Neural progenitor cell (in vitro differentiated cells): ENCODE data around the gene DIP2A. TPM values are rescaled to one million over a fixed set of nuclear protein-coding genes. Genes with fewer than 3 reads are reported as not detected.

Source experiments
- DNase-seq: peaks from one replicate; pipeline ENCODE4 v3.0.0-alpha.2; 2016; ENCODE audit warnings: low spot score
- H2AFZ ChIP-seq: fragments of 200-600 bp; sonication (generic); replicated peaks from 2 replicates; pipeline ENCODE4 v1.6.1; 2016; ENCODE audit warnings: antibody characterized with exemption
- H3F3A ChIP-seq: fragments of 200-600 bp; sonication (generic); 2 replicates; pipeline ENCODE4 v1.6.1; 2016; ENCODE audit warnings: antibody characterized with exemption, low read depth
- H3K27ac ChIP-seq: fragments of 200-600 bp; sonication (generic); 2 replicates; pipeline ENCODE4 v1.5.1; 2016; ENCODE audit warnings: mild to moderate bottlenecking
- H3K27me3 ChIP-seq: fragments of 200-600 bp; sonication (generic); 2 replicates; pipeline ENCODE4 v1.6.1; 2016; ENCODE audit warnings: mild to moderate bottlenecking, moderate library complexity
- H3K36me3 ChIP-seq: fragments of 200-600 bp; sonication (generic); 2 replicates; pipeline ENCODE4 v1.5.1; 2016
- H3K4me1 ChIP-seq: fragments of 200-600 bp; sonication (generic); 2 replicates; pipeline ENCODE4 v1.6.1; 2016; ENCODE audit warnings: mixed run types
- H3K4me2 ChIP-seq: fragments of 200-600 bp; sonication (generic); 2 replicates; pipeline ENCODE4 v1.6.1; 2016
- H3K4me3 ChIP-seq: fragments of 200-600 bp; sonication (generic); 2 replicates; pipeline ENCODE4 v1.5.1; 2016
- H3K79me2 ChIP-seq: fragments of 200-600 bp; sonication (generic); 2 replicates; pipeline ENCODE4 v1.6.1; 2016; ENCODE audit warnings: low read depth
- H3K9ac ChIP-seq: fragments of 200-600 bp; sonication (generic); 2 replicates; pipeline ENCODE4 v1.6.1; 2016
- H3K9me3 ChIP-seq: fragments of 200-600 bp; sonication (generic); 2 replicates; pipeline ENCODE4 v1.5.1; 2016; ENCODE audit warnings: low read depth
- H4K20me1 ChIP-seq: fragments of 200-600 bp; sonication (generic); 2 replicates; pipeline ENCODE4 v1.6.1; 2016; ENCODE audit warnings: low read depth
- H3K27ac Mint-ChIP-seq: 3 replicates; pipeline ENCODE4 v1.8.0; 2021; ENCODE audit warnings: mixed read lengths
- H3K27me3 Mint-ChIP-seq: 2 replicates; pipeline ENCODE4 v1.8.0; 2022; ENCODE audit warnings: low read depth, mild to moderate bottlenecking, inconsistent platforms, moderate library complexity, mixed read lengths; ENCODE audit not compliant: insufficient read depth
- H3K36me3 Mint-ChIP-seq: 3 replicates; pipeline ENCODE4 v1.8.0; 2021; ENCODE audit warnings: mixed read lengths
- H3K4me1 Mint-ChIP-seq: 3 replicates; pipeline ENCODE4 v1.8.0; 2021; ENCODE audit warnings: mixed read lengths
- H3K4me3 Mint-ChIP-seq: 3 replicates; pipeline ENCODE4 v1.8.0; 2021; ENCODE audit warnings: mild to moderate bottlenecking, moderate library complexity, mixed read lengths
- H3K9me3 Mint-ChIP-seq: 3 replicates; pipeline ENCODE4 v1.8.0; 2020; ENCODE audit warnings: mixed read lengths
- EZH2 ChIP-seq: fragments of 200-600 bp; sonication (generic); IDR thresholded peaks from 2 replicates; pipeline ENCODE4 v1.6.1; 2017; ENCODE audit warnings: antibody characterized with exemption, mild to moderate bottlenecking, moderate library complexity
- EZH2phosphoT487 ChIP-seq: fragments of 200-600 bp; sonication (generic); IDR thresholded peaks from 2 replicates; pipeline ENCODE4 v1.6.1; 2017; ENCODE audit warnings: antibody characterized with exemption
- total RNA-seq: library from RNA; depleted of rRNA; stranded (reverse); fragments of >200 nt; gene quantifications from 2 replicates; pipeline ENCODE4 v1.2.3, GENCODE V29; 2015; ENCODE audit warnings: low replicate concordance
- TF ChIP-seq, protein P1 (sequence below): fragments of 200-600 bp; sonication (generic); IDR thresholded peaks from 2 replicates; pipeline ENCODE4 v1.5.1; 2017; ENCODE audit warnings: antibody characterized with exemption, mild to moderate bottlenecking

The DIP2A gene
- total RNA-seq, 1 donor from 2014 or later, result 50.7 TPM

DNA sequence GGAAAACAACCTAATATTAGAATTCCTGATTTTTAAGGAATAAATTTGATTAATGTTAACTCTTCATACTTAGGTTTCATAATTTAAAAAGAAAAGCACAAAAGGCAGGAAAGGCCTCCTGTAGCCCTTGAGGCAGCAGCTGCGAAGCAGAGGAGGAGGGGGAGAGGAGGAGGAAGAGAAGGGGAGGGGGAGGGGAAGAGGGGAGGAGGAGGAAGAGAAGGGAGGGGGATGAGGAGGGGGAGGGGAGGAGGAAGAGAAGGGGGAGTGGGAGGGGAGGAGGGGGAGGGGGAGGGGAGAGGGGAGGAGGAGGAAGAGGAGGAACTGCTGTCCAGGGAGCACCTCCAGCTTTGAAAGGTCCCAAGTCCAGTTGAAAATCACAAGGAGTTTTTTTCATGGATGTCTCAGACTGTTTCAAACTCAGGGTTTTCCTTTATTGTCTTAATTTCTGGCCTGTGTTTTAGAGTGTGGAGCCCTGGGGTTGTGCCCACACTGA is 35.1 kb upstream of the DIP2A start:
- H3K9me3 Mint-ChIP-seq, result no peaks in the 10 kb centered on the region
- H3K4me3 Mint-ChIP-seq, result no peak overlapping the region
- peaks cover 10% of the 10 kb centered on the region for H3K4me1 Mint-ChIP-seq
- no peaks in the 10 kb centered on the region for H4K20me1 ChIP-seq
- no peaks in the 10 kb centered on the region for H3K9me3 ChIP-seq
- no peak overlapping the region for H2AFZ ChIP-seq
- TF ChIP-seq, protein P1, sequence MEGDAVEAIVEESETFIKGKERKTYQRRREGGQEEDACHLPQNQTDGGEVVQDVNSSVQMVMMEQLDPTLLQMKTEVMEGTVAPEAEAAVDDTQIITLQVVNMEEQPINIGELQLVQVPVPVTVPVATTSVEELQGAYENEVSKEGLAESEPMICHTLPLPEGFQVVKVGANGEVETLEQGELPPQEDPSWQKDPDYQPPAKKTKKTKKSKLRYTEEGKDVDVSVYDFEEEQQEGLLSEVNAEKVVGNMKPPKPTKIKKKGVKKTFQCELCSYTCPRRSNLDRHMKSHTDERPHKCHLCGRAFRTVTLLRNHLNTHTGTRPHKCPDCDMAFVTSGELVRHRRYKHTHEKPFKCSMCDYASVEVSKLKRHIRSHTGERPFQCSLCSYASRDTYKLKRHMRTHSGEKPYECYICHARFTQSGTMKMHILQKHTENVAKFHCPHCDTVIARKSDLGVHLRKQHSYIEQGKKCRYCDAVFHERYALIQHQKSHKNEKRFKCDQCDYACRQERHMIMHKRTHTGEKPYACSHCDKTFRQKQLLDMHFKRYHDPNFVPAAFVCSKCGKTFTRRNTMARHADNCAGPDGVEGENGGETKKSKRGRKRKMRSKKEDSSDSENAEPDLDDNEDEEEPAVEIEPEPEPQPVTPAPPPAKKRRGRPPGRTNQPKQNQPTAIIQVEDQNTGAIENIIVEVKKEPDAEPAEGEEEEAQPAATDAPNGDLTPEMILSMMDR, result no peak
- TF ChIP-seq EZH2 (no peak), EZH2phosphoT487 (no peak)
- H3K27me3 ChIP-seq, result no peaks in the 10 kb centered on the region
- DNase-seq, result peak; percentile 38
- H3F3A ChIP-seq, result peaks cover 3% of the 10 kb centered on the region
- H3K36me3 Mint-ChIP-seq, result peaks cover 14% of the 10 kb centered on the region
- H3K79me2 ChIP-seq, result no peaks in the 10 kb centered on the region
- peaks cover 4% of the 10 kb centered on the region for H3K4me1 ChIP-seq
- H3K27ac Mint-ChIP-seq, result no peak overlapping the region
- H3K4me2 ChIP-seq, result no peak overlapping the region
- H3K27ac ChIP-seq, result no peak overlapping the region
- no peak overlapping the region for H3K4me3 ChIP-seq
- H3K36me3 ChIP-seq, result no peaks in the 10 kb centered on the region
- no peak overlapping the region for H3K9ac ChIP-seq
- no peaks in the 10 kb centered on the region for H3K27me3 Mint-ChIP-seq

DNA sequence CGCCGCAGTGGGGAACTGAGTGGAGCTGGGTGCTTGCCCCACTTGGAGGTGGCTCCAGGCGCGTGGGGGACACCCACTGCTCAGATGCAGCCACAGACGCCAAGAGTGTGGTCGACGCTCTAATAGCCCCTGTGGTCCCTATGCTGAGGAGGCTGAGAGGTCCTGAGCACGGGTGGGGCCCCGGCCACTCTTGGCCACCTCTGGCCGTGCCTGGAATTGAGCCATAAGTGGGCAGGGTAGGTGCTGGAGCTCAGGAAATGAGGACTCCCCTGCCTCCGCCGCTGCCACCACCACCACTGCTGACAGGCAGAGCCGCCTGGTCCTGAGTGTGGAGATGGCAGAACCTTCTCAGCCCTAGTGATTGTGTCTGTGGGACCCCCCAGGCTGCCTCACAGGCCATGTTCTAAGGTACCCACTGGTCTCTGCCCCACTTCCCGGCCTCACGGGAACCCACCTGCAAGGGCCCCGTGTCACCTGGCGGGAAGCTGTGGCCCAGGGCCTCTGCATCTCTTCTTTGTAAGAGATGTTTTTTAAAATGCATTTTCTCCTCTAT is 34.6 kb upstream of the DIP2A start:
- DNase-seq, result no peak
- Histone ChIP-seq H3K27me3 (no peaks in the 10 kb centered on the region), H3K36me3 (no peaks in the 10 kb centered on the region), H2AFZ (no peak overlapping the region), H3K27ac (no peak overlapping the region), H3K9ac (no peak overlapping the region), H3F3A (peaks cover 3% of the 10 kb centered on the region), H4K20me1 (no peaks in the 10 kb centered on the region), H3K4me3 (no peak overlapping the region), H3K4me2 (no peak overlapping the region), H3K9me3 (no peaks in the 10 kb centered on the region), H3K4me1 (peaks cover 4% of the 10 kb centered on the region), H3K79me2 (no peaks in the 10 kb centered on the region)
- no peaks in the 10 kb centered on the region for H3K27me3 Mint-ChIP-seq
- no peak overlapping the region for H3K4me3 Mint-ChIP-seq
- H3K27ac Mint-ChIP-seq, result no peak overlapping the region
- TF ChIP-seq EZH2phosphoT487 (no peak), EZH2 (no peak)
- TF ChIP-seq, protein P1, result no peak
- H3K9me3 Mint-ChIP-seq, result no peaks in the 10 kb centered on the region
- peaks cover 10% of the 10 kb centered on the region for H3K36me3 Mint-ChIP-seq
- H3K4me1 Mint-ChIP-seq, result peaks cover 10% of the 10 kb centered on the region

DNA sequence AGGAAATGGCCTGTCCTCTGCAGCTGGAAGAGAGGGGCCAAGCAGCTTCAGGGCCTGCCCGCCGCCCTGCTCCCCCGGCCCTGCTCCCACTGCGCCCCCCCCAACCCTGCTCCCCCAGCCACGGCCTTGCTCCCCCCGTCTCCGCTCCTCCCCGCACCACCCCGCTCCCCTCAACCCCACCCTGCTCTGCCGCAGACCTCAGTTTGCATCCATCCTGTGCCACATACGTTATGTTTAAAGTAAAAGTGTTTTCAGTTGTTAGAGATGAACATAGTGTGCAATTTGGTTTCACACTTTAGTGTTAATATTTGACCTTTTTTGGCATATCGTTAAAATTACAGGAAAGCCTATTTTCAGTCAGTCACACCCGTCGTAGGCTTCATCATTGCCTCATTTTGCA is 34.1 kb upstream of the DIP2A start:
- H3K27me3 Mint-ChIP-seq, result no peaks in the 10 kb centered on the region
- H3K4me1 Mint-ChIP-seq, result peaks cover 10% of the 10 kb centered on the region
- peak overlapping the region; percentile 90 for H3K27ac Mint-ChIP-seq
- Histone ChIP-seq H3K4me1 (peaks cover 4% of the 10 kb centered on the region), H3K9ac (no peak overlapping the region), H3K79me2 (no peaks in the 10 kb centered on the region), H2AFZ (no peak overlapping the region), H3F3A (peaks cover 3% of the 10 kb centered on the region), H3K27me3 (no peaks in the 10 kb centered on the region), H3K36me3 (no peaks in the 10 kb centered on the region), H3K4me3 (no peak overlapping the region), H3K9me3 (no peaks in the 10 kb centered on the region), H3K27ac (no peak overlapping the region), H3K4me2 (no peak overlapping the region), H4K20me1 (no peaks in the 10 kb centered on the region)
- H3K9me3 Mint-ChIP-seq, result no peaks in the 10 kb centered on the region
- no peak for TF ChIP-seq EZH2phosphoT487
- no peak for TF ChIP-seq EZH2
- TF ChIP-seq, protein P1, result no peak
- DNase-seq, result no peak
- H3K36me3 Mint-ChIP-seq, result peaks cover 10% of the 10 kb centered on the region
- no peak overlapping the region for H3K4me3 Mint-ChIP-seq
